Smooth muscle cell of the brain vasculature (primary cell): ENCODE data around the gene ZBTB39.
"Not testable (repeated sequence)": the region's sequence is repeated elsewhere in the genome, so short reads cannot be mapped to it uniquely, and the experiment has no call there.

Experiments
- DNase-seq: peaks from one replicate; pipeline ENCODE4 v3.0.0-alpha.2; 2012; ENCODE audit warnings: low read depth, low spot score

Gene ZBTB39

DNA sequence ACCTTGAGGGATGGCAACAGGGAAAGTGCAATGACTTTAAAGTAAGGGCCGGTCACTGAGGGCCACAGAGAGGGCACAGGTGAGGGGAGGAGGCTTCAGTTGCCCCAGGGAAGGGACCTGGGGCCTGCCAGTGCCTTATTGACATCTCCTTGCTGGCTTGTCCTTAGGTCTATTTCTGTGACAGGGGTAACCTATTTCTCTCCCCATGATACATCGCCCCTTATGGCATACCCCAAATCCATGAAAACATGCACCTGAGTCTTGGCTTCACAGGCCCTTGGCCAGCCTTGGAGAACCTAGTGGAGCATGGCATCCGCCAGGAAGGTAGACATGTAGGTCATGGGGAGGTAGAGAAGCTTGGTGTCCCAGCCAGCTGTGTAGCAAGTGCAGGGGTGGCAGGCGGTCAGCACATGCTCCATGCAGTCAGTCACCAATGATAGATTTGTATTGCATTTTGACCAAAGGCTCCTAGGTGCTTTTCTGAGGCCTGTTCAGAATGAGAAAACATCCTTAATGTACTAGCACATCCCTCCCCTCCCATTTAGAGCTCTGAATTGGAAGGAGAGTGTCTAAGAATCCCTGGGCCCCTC lies 25.3 kb downstream of the ZBTB39 start:
- no peak for DNase-seq

DNA sequence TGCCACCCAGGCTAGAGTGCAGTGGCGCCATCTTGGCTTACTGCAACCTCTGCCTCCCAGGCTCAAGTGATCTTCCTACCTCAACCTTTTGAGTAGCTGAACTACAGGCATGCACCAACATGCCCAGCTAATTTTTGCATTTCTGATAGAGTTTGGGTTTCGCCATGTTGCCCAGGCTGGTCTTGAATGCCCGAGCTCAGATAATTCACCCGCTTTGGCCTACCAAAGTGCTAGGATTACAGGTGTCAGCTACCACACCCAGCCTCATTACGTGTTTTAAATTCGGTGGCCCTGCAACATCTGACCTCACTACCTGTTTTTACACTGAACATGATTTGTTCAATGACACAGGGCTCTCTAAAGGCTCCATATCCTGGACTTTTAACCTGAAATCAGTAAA lies 26.1 kb downstream of the ZBTB39 start:
- no peak for DNase-seq

DNA sequence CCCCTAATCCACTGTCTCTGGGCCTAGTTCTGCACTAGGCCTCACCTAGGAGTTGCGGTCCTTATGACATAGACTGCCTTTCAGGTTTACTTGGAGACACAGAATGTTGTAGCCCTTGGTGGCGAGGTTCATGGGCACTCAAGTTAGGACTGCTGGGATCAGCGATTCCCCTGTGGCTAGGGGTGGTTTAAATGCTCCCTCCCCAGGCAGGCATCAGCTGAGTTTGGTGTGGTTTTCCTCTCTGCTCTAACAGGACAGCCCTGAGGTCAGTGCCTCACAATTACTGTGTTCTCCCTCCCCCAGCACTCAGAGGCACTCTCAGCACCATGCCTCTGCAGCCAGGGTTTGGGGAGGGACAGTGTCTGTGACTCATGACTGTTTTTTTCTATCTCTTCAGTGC lies 26.7 kb downstream of the ZBTB39 start:
- no peak for DNase-seq

DNA sequence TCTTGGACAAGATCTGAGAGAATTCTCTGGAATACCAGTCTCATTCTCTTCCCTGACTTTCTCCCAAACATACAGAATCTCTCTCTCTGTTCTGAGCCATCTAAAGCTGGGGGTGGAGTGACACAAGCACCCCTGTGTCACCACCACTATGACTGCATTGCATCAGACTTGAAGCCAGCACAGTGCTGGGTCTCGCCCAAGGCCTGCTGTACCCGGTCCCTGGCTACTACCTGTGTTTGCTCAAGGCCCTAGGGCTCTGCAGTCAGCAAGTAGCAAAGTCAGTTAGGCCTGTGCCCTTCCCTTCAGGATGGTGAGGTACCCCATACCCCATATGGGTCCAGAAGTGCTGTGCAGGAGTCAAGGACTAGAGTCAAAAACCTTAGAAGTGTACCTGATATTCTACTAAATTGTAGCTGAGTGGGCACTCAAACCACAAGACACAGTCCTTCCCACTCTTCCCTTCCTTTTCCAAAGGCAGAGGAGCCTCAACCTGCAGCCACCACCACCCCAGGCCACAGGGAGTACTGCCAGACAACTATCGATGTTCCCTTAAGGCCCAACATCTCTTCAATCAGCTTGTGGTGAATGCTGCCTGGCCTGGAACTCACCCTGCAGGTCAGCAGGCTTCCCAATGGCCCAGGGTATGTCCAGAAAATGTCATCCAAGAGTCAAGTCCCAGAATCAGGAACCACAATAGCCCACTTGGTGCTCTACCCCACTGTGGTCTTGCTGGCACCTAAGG lies 27.8 kb downstream of the ZBTB39 start:
- DNase-seq: no peak

DNA sequence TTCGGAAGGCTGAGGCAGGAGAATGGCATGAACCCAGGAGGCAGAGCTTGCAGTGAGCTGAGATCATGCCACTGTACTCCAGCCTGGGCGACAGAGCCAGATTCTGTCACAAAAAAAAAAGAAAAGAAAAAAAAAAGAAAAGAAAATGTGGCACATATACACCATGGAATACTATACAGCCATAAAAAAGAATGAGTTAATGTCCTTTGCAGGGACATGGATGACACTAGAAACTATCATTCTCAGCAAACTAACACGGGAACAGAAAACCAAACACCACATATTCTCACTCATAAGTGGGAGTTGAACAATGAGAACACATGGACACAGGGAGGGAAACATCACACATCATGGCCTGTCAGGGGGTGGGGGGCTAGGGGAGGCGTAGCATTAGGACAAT lies 29.0 kb downstream of the ZBTB39 start:
- not testable (repeated sequence) for DNase-seq

DNA sequence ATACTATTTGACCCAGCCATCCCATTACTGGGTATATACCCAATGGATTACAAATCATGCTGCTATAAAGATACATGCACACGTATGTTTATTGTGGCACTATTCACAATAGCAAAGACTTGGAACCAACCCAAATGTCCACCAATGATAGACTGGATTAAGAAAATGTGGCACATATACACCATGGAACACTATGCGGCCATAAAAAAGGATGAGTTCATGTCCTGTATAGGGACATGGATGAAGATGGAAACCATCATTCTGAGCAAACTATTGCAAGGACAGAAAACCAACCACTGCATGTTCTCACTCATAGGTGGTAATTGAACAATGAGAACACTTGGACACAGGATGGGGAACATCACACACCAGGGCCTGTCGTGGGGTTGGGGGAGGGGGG lies 32.1 kb downstream of the ZBTB39 start:
- DNase-seq: not testable (repeated sequence)

DNA sequence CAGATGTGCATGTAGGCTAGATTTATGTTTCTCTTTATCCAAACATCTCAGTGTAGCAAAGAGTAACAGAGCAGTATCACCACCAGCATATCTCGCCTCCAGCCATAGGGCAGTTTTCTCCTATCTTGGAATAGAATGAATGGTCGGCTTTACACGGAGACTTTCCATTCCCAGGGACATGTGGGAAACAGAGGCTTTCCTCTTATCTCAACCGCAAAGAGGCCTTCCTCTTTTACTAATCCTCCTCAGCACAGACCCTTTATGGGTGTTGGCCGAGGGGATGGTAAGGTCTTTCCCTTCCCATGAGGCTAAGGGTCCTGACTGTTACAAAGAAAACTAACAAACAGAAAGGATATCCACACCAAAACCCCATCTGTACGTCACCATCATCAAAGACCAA lies 37.4 kb downstream of the ZBTB39 start:
- not testable (repeated sequence) for DNase-seq

DNA sequence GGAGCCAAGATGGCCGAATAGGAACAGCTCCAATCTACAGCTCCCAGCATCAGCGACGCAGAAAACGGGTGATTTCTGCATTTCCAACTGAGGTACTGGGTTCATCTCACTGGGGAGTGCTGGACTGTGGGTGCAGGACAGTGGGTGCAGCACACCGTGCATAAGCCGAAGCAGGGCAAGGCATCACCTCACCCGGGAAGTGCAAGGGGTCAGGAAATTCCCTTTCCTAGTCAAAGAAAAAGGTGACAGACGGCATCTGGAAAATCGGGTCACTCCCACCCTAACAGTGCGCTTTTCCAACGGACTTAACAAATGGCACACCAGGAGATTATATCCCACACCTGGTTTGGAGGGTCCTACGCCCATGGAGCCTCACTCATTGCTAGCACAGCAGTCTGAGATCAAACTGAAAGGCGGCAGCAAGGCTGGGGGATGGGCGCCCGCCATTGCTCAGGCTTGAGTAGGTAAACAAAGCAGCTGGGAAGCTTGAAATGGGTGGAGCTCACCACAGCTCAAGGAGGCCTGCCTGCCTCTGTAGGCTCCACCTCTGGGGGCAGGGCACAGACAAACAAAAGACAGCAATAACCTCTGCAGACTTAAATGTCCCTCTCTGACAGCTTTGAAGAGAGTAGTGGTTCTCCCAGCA lies 40.2 kb downstream of the ZBTB39 start:
- not testable (repeated sequence) for DNase-seq

DNA sequence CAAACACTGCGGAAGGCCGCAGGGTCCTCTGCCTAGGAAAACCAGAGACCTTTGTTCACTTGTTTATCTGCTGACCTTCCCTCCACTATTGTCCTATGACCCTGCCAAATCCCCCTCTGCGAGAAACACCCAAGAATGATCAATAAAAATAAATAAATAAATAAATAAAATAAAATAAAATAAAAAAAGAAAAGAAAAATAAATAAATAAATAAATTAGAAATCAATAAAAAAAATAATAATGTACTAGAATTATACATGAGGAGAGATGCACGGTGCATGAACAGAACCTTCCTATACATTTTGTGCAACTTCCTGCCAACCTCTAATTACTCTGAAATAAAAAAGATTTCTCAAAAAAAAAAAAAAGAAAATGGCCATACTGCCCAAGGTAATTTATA lies 41.2 kb downstream of the ZBTB39 start:
- DNase-seq: not testable (repeated sequence)

DNA sequence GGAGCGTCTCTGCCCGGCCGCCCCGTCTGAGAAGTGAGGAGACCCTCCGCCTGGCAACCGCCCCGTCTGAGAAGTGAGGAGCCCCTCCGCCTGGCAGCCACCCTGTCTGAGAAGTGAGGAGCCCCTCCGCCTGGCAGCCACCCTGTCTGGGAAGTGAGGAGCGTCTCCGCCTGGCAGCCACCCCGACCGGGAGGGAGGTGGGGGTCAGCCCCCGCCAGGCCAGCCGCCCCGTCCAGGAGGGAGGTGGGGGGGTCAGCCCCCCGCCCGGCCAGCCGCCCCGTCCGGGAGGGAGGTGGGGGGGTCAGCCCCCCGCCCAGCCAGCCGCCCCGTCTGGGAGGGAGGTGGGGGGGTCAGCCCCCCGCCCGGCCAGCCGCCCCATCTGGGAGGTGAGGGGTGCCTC lies 42.8 kb downstream of the ZBTB39 start:
- DNase-seq: not testable (repeated sequence)

DNA sequence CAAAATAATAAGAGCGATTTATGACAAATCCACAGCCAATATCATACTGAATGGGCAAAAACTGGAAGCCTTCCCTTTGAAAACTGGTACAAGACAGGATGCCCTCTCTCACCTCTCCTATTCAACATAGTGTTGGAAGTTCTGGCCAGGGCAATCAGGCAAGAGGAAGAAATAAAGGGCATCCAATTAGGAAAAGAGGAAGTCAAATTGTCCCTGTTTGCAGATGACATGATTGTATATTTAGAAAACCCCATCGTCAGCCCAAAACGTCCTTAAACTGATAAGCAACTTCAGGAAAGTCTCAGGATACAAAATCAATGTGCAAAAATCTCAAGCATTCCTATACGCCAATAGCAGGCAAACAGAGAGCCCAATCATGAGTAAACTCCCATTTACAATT lies 44.1 kb downstream of the ZBTB39 start:
- DNase-seq: not testable (repeated sequence)

DNA sequence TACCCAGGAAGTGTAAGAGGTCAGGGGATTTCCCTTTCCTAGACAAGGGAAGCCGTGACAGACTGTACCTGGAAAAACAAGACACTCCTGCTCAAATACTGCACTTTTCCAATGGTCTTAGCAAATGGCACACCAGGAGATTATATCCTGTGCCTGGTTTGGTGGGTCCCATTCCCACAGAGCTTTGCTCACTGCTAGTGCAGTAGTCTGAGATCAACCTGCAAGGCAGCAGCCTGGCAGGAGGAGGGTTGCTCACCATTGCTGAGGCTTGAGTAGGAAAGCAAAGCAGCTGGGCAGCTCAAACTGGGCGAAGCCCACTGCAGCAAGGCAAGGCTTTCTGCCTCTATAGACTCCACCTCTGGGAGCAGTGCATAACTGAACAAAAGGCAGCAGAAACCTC lies 47.9 kb downstream of the ZBTB39 start:
- no peak for DNase-seq

DNA sequence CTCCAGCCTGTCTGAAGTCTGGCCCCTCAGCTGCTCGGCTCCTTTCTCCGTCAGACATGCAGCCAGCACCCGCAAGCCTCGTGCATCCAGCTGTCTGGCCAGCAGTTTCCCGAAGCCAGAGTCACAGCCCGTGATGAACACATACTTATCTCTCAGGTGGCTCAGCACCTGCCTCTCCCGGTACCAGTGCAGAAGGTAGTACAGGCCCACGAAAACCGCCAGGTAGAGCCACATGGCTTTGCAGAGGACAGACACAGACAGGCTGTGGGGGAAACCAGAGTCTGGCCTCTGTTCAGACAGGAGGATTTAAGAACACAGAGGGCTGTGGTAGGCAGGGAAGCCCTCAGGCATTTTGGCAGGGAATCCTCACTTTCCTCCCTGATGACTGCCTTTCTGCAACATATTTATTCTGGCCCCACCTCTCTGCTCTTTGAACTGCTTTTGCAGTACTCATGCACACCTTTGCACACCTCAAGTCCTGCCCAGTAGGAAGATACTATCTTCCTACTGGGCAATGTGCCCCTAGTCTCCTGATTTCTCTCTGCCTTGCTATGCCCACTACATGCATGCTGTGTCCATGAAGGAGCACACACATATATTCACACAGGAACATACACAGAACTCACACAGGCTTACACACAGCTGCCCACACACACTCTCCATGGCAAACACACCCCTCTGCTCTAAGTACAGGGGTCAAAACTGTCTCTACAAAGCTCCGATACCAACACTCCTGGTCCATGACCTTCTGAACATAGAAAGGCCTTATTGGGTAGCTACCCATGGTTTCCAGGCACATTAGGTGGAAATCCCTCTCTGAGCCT lies 48.9 kb downstream of the ZBTB39 start, which contains the start of gene RDH16:
Gene RDH16, minus strand, starts transcription at position 380 of the 824 bp plus-strand sequence. Its CDS starts 146 bp downstream, at position 234.
- DNase-seq: no peak

DNA sequence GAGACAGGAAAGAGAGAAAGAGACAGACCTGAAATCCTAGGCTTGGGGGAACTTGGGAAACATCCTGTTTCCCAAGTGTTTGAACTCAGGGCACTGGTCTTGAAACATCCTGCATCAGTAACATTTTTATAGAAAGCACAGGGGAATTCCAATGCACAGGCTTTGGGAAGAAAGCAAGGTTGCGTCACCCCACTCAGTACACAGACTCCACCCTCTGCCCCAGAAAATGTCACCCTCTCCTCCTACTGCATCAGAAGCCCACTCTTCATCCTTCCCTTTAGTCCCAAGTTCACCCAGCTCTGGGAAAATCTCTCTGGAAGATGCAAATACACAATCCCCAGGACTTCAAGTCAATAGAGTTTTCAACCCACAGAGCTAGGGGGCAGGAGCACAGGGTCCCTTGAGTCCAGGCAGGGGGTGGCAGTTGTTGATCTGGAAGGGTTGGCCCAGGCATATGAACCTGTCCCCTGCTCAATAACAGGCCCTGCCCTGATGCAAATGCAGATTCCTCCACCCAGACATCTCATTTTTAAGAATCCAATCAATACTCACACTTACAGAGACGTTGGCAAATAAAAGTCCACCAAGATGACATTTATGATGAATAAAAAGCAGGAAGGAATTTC lies 50.6 kb downstream of the ZBTB39 start:
- DNase-seq: no peak

DNA sequence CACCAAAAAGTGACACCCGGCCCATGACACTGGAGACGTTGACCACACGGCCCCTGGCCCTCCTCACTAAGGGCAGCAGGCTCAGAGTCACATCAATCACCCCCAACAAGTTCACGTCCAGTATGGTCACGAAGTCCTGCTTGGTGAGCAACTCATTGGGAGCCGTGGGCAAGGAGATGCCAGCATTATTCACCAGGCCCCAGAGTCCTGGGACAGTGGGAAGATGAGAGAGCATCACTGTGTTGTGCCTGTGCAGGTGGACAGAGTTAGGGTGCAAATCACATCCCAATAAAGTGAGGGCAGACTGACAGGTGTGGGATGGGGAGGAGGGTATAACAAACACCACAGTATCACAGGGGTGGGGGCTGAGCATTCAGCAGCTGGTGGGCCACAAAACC lies 51.4 kb downstream of the ZBTB39 start:
- no peak for DNase-seq

DNA sequence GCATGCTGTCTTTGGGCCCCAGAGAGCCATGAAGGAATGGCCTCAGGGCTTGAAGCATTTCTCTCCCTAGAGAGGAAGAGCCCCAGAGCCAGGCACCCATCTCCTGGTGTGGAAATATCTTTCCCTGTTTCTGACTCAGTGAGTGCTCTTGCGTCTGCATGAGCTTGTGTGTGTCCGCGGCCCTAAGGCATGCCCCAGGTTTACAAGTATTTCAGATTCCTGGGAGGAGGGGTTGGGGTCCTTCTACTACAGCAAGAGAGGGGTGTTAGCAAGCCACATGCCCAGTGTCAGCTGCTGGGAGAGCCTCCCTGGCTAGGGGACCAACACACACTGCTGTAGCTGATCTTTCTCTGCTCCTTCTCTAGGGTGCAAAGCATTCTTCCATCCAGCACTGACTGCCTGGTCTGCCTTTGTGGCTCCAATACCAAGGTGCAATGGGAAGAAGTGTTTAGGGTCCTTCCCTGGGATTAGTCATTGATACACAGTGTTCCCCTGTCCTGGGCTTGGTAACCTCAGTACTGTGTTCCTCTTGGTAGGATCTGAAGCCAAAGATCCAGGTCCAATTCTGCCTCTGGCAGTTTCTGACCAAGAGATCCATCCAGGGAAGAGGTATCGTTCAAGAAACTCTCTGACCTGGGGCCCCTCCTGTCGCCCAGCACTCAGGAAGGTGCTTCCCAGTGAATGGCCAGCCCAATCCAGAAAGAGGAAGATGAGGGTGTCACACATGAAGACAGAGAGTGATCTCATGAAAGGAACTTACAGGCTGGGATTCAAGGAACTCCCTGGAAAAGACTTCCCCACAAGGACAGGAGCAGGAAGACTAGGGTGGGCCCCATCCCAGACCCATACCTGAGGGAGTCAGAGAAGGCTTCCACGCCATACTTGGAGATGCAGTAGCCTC lies 52.0 kb downstream of the ZBTB39 start:
- no peak for DNase-seq

DNA sequence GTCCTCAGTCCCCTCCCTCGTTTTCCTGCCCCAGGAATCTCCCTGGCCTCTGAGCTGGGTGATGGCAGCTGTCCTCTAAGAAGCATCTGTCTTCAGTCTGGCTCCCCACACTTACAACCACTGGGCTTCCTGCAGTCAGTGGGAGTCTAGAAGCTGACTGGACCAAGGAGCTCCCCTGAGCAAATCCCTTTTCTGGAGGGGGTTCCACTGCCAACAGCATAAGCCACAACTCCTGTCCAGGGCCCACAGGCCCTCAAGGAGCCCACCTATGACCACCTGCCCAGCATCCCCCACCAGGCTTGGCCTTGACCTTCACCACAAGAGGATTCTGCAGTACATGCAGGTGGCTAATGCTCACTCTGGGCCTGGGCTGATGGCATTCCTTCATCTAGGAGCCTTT lies 53.0 kb downstream of the ZBTB39 start:
- DNase-seq: no peak

DNA sequence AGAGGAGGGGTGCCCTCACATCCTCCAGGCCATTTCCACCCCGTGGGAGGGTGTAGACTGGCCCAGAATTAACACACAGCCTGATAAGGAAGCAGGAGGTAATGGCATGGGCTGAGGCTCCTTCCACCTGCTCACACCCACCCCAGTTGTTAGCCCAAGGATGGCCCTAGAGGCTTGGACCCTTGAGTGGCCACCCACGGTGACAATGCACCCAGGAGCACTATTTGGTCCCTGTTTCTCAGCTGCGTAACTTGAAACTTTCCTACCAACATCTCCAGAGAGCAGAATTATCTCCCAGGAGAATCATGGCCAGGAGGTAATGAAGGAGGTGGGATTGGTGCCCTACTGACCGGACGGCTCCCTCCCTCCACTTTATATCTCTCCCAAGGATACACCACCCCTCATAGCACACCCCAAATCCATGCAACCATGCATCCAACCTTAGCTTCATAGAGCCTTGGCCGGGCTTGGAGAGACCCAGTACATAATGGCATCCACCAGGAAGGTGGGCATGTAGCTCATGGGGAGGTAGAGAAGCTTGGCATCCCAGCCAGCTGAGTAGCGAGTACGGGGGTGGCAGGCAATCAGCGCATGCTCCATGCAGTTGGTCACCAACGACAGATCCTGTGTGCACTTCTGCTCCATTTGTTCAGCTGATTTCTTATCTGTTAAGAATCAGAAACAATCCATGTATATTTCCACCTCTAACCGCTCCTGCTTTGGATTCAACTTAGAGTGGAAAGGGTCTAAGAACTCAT lies 54.6 kb downstream of the ZBTB39 start:
- DNase-seq: no peak

DNA sequence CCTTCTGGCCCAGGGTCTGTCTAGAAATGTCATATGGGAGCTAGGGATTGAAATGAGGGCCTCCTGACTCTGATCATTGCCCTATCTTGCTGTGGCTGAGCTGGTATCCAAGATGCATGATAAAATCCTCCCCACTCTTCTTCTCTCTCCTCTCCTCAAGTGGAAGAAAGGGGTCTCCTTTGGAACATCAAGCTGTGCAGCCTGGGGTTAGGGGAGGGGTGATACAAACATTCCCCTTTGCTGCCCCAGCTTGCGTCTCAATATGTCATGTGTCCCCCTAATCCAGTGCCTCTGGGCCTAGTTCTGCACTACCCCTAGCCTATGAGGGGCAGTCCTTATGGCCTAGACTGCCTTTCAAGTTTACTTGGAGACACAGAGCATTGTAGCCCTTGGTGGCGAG lies 57.5 kb downstream of the ZBTB39 start:
- DNase-seq: no peak
